COLO829 (cell line): ENCODE measurements around the gene LEKR1.
"Not testable (repeated sequence)": the region's sequence is repeated elsewhere in the genome, so short reads cannot be mapped to it uniquely, and the experiment has no call there.

Source experiments
- DNase-seq: peaks from one replicate; pipeline ENCODE4 v3.0.0; 2012; ENCODE audit warnings: low spot score

Gene LEKR1

DNA sequence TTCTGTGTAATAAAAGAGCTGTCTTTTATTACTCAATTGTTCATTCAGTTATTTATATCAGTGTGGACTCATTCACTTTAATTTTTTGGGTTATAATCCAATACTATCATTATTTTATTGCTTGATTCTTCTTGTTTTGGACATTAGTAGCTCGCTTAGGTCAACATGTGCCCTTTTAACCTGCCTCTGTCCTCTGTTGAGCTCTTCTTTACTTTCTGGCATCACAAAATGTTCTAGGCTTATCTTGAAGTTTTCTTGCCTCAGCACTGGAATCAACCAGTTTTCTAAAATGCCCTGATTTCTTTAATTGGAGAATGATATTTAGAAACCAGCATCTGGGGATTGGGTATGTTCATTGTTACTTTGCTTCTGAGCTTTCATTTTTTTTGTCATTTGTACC lies 82.2 kb downstream of the LEKR1 start:
- no peak for DNase-seq

DNA sequence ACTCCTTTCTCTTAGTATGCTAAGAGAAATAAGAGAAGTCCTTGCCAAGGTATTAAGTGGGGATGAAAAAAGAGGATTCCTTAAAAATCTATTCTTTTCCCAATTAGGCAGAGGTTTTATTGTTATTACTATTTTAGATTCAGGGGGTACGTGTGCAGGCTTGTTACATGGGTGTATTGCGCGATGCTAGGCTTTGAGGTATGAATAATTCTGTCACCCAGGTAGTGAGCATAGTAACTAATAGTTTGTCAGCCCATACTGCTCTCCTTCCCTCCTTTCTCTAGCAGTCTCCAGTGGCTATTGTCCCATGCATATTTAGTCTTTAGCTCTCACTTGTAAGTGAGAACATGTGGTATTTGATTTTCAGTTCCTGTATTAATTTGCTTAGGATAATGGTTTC lies 83.9 kb downstream of the LEKR1 start:
- DNase-seq: no peak

DNA sequence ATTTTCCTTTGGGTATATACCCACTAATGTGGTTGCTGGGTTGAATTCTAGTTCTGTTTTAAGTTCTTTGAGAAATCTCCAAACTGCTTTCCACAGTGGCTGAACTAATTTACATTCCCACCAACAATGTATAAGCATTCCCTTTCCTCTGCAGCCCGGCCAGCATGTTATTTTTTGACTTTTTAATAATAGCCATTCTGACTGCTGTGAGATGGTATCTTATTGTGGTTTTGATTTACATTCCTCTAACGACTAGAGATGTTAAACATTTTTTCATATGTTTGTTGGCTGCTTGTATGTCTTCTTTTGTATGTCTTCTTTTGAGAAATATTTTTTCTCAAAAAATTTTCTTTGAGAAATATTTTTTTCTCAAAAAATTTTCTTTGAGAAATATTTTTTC lies 84.7 kb downstream of the LEKR1 start:
- not testable (repeated sequence) for DNase-seq

DNA sequence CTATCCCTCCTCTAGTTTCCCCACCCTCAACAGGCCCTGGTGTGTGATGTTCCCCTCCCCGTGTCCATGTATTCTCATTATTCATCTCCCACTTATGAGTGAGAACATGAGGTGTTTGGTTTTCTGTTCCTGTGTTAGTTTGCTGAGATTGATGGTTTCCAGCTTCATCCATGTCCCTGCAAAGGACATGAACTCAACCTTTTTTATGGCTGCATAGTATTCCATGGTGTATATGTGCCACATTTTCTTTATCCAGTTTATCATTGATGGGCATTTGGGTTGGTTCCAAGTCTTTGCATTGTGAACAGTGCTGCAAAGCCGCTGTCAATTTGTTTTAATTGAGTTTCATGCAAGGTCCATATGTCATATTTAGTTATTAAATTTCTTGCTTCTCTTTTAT lies 88.1 kb downstream of the LEKR1 start:
- DNase-seq: not testable (repeated sequence)

DNA sequence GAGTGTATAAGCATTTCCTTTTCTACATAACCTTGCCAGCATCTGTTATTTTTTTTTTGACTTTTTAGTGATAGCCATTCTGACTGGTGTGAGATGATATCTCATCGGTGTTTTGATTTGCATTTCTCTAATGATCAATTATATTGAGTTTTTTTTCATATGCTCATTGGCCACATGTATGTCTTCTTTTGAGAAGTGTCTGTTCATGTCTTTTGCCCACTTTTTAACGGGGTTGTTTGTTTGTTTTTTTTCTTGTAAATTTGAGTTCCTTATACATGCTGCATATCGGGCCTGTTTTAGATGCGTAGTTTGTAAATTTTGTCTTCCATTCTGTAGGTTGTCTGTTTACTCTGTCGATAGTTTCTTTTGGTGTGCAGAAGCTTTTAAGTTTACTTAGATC lies 89.2 kb downstream of the LEKR1 start:
- DNase-seq: no peak

DNA sequence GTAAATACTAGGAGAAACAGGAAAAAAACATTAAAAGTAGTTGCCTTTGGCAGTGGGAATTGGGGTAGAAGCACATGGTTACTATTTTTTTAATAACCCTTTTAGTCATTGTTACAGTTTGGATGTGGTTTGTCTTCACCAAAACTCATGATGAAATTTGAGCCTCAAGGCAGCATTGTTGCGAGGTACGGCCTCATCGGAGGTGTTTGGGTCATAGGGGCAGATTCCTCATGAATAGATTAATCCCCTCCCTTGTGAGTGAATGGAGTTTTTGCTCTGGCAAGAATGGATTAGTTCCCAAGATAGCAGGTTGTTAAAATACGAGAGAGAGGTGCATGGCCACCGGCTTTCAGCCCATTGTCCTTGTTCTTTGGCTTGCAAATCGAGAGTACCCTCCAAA lies 92.6 kb downstream of the LEKR1 start:
- DNase-seq: no peak

DNA sequence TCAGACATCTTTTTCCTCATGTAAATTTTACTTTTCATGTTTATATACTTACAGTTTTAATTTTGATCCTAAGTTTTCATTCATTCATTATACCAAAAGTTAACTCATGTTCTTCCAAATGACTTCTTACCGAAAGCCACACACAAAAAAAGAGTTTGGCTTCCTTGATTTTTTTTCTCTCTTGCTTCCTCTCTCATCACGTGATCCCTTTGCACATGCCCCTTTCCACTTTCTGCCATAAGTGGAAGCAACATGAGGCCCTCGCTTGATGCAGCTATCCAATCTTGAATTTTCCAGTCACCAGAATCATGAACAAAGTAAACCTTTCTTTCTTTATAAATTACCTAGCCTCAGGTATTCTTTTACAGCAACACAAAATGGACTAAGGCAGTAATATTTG lies 93.7 kb downstream of the LEKR1 start:
- no peak for DNase-seq

DNA sequence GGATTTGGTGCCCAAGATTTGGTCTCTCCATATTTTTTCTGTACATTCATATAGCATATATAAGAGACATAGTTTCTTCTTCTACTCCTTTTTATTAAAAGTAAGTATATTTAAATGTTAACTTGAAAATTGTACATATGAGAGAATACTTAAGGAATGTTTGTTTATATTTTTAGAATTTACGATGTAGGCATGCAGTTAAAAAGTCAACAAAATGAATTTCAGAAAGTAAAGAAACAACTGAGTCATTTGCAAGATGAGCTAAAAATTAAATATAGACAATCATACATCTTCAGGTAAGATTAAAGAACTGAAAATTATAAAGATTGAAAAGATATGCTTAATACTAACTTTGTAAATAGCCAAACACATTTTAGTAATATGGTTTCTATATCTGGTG lies 94.2 kb downstream of the LEKR1 start:
- DNase-seq: no peak

DNA sequence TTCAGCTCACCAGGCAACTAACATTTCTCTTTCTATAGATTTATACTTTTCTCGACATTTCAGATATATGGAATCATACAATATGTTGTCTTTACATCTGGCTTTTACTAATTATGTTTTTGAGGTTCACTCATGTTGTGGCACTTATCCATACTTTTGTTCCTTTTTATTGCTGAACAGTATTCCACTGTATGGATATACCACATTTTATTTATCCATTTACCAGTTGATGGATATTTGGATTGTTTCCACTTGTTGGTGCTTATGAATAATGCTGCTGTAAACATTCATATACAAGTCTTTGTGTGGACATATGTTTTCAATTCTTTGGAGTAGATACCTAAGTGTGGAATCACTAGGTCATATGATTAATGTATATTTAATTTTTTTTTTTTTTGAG lies 97.2 kb downstream of the LEKR1 start:
- DNase-seq: no peak

DNA sequence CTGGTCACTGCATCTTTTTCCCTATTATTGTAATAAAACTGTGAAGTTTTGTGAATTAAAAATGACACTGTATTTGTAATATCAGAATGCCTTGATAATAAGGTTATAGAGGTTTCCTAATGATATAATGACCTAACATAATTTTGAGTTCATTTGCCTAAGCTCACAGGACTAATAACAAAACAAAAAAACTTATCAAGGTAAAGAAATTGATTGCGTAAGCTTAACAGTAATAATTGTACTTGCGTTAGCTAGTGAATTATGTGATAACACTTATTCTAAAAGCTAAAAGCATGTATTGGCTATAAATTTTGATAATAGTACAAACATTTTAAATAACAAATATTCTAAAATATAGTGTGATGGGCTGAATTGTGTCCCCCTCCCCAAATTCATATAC lies 112.6 kb downstream of the LEKR1 start:
- no peak for DNase-seq

DNA sequence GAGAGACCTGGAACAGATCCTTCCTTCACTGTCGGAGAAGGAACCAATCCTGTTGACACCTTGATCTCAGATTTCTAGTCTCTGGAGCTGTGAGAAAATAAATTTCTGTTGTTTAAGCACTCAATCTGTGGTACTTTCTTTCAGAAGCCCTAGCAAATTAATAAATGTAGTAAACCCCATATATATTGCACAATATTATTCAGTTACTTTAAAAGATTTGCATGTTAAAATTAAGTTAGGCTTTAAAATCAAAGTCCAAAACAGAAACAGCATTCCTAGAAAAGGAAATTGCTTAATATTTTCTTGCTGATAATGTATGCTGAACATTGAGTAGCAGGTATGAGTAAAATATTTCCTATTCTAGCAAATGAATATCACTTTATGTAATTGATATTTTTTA lies 113.2 kb downstream of the LEKR1 start:
- DNase-seq: no peak

DNA sequence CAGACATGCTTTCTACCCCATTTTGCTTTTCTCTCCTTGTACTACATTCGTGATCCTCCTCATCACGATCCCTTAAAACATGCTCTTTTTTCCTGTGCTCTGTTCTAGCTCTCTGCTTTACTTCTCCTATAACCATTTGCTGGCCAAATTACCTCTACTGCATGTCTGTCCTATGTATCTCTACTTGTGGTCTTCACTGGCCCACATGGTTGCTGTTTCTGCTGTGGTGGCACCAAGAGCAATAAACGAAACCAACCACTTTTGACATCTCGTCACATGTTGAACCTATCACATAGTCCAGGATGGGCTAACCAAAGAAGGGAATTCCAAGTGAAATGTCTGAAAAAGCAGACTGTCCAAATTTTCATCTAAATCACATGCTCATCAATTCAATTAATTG lies 115.2 kb downstream of the LEKR1 start:
- DNase-seq: no peak

DNA sequence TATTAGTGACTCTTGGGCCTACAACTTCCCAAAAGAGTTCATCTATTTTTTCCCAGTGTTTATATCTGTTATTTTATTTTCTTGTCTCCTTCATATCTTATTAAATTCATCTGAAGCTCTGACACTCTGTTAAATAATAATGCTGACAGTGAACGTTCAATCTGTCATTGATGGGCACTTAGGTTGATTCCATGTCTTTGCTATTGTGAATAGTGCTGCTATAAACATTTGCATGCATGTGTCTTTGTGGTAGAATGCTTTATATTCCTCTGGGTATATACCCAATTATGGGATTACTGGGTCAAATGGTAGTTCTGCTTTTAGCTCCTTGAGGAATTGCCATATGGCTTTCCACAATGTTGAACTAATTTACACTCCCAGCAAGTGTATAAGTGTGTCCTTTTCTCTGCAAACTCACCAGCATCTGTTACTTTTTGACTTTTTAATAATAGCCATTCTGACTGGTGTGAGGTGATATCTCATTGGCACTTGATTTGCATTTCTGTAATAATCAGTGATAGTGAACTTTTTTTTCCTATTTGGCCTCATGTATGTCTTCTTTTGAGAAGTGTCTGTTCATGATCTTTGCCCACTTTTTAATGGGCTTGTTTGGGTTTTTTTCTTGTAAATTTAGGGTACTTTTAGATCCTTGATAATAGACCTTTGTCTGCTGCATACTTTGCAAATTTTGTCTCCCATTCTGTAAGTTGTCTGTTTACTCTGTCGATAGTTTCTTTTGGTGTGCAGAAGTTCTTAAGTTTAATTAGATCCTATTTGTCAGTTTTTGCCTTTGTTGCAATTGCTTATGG lies 122.5 kb downstream of the LEKR1 start:
- DNase-seq: no peak

DNA sequence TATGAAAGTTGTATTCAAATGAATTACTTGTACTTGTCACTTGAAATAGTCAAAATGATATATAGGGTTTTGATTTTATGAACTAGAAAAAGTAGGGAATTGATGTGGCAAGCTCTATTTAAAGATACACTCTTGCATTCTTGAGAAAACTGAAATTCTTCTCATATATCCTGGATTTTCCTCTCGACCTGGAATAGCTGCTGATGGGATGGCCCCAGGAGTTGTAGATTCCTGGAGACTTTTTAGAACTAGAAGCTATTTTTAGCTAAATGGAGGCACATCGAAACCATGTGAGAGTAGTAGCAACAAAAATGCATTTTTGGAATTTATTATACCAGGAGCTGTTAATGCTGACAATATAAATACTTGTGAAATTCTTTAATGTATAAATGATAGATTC lies 125.9 kb downstream of the LEKR1 start:
- DNase-seq: no peak

DNA sequence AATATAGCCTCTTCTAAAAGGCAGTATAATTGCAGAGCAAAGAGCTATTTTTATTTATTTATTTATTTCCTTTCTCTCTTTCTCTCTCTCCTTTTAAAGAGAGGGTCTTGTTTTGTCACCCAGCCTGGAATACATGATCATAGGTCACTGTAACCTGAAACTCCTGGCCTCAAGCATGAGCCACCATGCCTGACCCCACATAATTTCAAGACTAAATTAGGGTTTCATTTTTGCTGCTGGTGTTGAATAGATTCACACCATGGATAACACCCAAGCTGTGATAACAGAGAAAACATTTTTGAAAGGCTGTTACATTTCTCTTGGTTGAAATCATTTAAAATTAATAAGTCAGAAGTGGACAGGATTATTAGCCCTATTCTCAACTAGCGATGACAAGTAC lies 131.6 kb downstream of the LEKR1 start:
- no peak for DNase-seq

DNA sequence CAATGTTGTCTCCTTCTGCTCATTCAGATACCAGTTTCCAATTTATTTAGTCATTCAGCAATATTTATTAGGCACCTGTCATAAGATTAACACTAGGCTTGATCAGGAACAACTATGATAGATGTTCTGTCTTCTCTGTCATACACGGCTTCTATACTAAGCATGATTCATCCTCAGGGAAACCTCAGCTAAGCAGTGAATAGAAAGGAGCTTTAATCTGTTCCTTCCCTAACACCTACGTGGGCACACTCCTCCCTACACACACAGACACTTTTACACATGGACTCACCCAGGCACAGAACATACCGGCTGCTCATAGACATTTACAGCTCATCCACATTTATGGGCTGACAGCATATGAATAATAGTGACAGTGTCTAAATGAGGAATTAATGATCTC lies 136.9 kb downstream of the LEKR1 start:
- DNase-seq: no peak

DNA sequence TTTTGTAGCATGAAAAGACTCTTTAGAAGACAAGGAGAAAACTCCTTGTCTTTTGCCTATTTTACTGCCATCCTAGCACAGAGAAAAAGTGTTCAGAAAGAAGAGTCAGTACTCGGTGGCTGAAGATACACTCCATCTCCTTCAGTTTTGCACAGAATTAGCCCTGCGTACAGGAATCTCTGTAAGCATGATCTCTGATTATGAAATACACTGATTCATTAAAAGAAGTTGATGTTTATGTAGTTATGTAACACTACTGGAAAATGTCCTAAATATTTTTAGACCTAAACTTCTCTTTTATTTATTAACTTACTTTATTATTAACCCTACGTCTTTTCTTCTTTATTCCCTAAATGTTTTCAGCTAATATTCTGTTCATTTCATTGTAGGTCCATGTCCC lies 138.4 kb downstream of the LEKR1 start:
- DNase-seq: no peak

DNA sequence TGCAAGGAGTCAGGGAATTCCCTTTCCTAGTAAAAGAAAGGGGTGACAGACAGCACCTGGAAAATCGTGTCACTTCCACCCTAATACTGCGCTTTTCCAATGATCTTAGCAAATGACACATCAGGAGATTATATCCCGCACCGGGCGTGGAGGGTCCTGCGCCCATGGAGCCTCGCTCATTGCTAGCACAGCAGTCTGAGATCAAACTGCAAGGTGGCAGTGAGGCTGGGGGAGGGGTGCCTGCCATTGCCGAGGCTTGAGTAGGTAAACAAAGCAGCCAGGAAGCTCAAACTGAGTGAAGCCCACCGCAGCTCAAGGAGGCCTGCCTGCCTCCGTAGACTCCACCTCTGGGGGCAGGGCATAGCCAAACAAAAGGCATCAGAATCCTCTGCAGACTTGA lies 140.2 kb downstream of the LEKR1 start:
- DNase-seq: not testable (repeated sequence)

DNA sequence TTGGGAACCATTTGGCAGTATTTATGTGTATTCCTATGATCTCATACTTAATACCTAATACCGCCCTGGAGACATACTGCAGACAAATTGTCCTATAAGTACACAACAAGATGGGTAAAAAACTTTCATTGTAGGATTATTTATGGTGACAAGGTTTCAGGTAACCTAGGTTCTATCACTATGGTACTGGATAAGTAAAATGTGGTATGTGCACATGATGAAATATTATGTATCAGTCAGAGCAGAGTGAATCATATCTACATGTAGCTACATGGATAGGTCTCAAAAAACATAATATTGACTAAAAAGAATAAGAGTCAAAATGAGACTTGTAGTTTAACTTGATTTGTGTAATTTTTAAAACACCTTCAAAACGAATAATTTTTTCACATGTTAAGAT lies 147.8 kb downstream of the LEKR1 start:
- no peak for DNase-seq

DNA sequence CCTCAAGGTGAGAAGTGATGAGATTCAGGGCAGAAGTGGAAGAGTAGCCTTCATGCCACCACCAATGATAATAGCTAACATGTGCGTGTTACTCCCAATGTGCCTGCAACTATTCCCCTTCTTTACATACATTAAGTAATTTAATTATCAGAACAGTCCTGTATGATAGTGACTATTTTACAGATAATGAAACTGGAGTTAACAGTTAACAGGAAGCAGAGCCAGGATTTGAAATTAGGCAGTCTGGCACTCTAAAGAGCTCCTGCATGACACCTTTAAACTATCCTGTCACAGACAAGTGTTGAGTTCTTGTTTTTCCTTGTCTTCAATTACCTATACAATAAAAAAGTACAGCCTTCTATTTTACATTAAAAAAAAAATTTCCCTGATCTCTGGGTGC lies 148.8 kb downstream of the LEKR1 start:
- no peak for DNase-seq

DNA sequence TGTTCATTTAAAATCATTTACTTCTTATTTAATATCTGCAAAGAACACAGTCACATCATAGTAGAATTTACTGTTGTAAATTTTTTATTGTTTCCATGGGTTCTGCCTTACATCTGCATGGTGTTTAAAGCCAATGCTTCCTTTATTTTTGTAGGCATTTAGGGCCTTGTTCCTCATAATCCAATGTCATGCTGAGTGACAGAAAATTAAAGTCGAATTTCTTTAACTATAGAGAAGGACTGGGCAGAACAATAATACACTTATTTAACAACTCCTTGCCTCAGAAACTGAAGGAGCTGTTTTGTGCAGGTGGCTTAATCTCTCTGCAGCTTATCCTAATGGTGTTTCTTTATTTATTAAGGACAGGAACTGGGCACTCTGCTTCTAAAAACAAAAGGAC lies 149.6 kb downstream of the LEKR1 start:
- DNase-seq: no peak

DNA sequence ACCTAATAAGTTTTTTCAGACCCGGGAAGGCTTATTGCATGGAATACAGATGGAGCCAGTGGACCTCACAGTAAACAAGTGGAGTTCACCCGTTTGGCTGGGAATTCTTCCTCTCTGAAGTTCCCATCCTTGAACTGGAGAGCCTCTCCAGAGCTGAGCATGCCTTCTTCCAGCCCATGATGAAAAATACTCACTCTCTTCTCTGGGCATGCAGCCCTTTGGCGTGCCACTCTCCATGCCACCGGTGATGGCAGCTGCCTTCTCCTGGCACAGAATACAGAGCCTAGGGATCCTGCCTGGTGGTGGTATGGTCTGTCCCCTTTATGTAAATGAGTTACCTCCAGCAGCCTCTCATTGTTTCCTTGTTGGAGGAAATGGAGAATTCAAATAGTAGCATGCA lies 150.8 kb downstream of the LEKR1 start:
- DNase-seq: no peak

DNA sequence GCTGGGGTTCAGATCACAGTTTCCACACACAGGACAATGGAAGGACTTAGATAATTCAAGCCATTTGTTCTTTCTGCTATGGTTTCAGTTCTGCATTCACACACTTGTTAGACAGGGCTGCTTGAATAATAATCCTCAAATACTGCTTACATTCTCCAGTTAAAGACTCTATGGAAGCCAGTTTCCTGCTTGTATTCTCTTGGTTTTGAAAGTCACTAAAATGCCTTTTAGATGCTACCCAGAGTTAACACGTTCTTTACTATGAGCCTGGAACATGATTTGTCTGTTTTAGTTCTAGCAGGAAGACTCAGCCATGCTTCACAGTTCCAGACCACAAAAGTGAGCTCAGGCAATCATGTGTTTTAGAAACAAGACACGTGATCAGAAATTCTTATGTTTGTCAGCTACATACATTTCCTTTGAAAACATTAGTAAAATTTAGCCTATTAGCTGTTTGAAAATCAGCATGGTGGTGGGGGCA lies 152.4 kb downstream of the LEKR1 start:
- no peak for DNase-seq

DNA sequence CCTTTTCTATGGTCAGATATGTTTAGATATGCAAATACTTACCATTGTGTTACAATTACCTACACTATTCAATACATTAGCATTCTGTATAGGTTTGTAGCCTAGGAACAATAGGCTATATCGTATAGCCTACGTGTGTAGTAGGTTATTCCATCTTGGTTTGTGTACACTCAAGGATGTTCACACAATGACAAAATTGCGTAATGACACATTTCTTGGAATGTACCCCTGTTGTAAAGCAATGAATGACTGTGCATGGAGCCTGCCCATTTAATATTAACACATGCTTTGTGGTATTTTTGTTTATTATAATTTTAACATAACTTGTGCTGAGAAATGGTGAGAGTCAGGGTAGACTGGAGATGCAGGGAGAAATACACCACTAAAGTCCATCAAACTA lies 154.9 kb downstream of the LEKR1 start:
- DNase-seq: no peak
